Large intestine (tissue), 3 donors: ENCODE results near the gene FFAR2. TPM values are rescaled to one million over a fixed set of nuclear protein-coding genes. Genes with fewer than 3 reads are reported as not detected.

Source experiments
- DNase-seq, 2 donors: peaks; one replicate each; pipeline versions ENCODE4 v3.0.0 to v3.0.0-alpha.2; 2013
- H3K27ac ChIP-seq: one replicate; pipeline ENCODE4 v1.5.1; 2013; ENCODE audit warnings: low read length
- H3K27me3 ChIP-seq: 2 replicates; pipeline ENCODE4 v1.6.1; 2013; ENCODE audit warnings: low read length; ENCODE audit not compliant: control insufficient read depth, insufficient read depth
- H3K36me3 ChIP-seq: 2 replicates; pipeline ENCODE4 v1.6.1; 2013; ENCODE audit warnings: low read length; ENCODE audit not compliant: control insufficient read depth, insufficient read depth
- H3K4me1 ChIP-seq: one replicate; pipeline ENCODE4 v1.6.1; 2013; ENCODE audit warnings: low read length; ENCODE audit not compliant: control insufficient read depth, insufficient read depth
- H3K4me3 ChIP-seq: one replicate; pipeline ENCODE4 v1.5.1; 2013; ENCODE audit warnings: low read length
- H3K9me3 ChIP-seq: one replicate; pipeline ENCODE4 v1.6.1; 2013; ENCODE audit warnings: mild to moderate bottlenecking, low read depth, low read length, moderate library complexity; ENCODE audit not compliant: control insufficient read depth
- WGBS: methylation state at CpG from one replicate; pipeline ENCODE4 v1.1.5; 2013; ENCODE audit warnings: low lambda C conversion rate; ENCODE audit not compliant: insufficient coverage; 5-methylcytosine and 5-hydroxymethylcytosine counted together
- polyA plus RNA-seq: library from polyadenylated mRNA; unstranded; fragments of 120-200 nt; gene quantifications from one replicate; pipeline ENCODE4 v1.2.1, GENCODE V29; 2013

The FFAR2 gene
- polyA plus RNA-seq, 1 donor = 3.1 TPM

GRCh38 chr19:35408284-35409171 is 39.5 kb upstream of the FFAR2 start:
- H3K9me3 ChIP-seq = no peaks in the 10 kb centered on the region
- no CpG with 5 or more reads among the region's 13 CpGs for WGBS
- no peak overlapping the region for H3K27ac ChIP-seq
- H3K4me3 ChIP-seq = no peak overlapping the region
- H3K4me1 ChIP-seq = no peaks in the 10 kb centered on the region
- H3K36me3 ChIP-seq = no peaks in the 10 kb centered on the region
- no peak for DNase-seq
- no peaks in the 10 kb centered on the region for H3K27me3 ChIP-seq

GRCh38 chr19:35409191-35409590 is 38.9 kb upstream of the FFAR2 start:
- H3K36me3 ChIP-seq = no peaks in the 10 kb centered on the region
- WGBS = 60% methylated on average over 1 of the region's 5 CpGs
- no peak overlapping the region for H3K27ac ChIP-seq
- no peak for DNase-seq
- no peaks in the 10 kb centered on the region for H3K4me1 ChIP-seq
- H3K4me3 ChIP-seq = no peak overlapping the region
- no peaks in the 10 kb centered on the region for H3K9me3 ChIP-seq
- H3K27me3 ChIP-seq = no peaks in the 10 kb centered on the region

GRCh38 chr19:35410487-35410886 is 37.6 kb upstream of the FFAR2 start:
- Histone ChIP-seq H3K27me3 (no peaks in the 10 kb centered on the region), H3K9me3 (no peaks in the 10 kb centered on the region), H3K27ac (no peak overlapping the region), H3K4me1 (no peaks in the 10 kb centered on the region), H3K4me3 (no peak overlapping the region), H3K36me3 (no peaks in the 10 kb centered on the region)
- 100% methylated on average over 1 of the region's 5 CpGs for WGBS
- DNase-seq = no peak

GRCh38 chr19:35414442-35414841 is 33.6 kb upstream of the FFAR2 start:
- WGBS = no CpG with 5 or more reads among the region's 3 CpGs

GRCh38 chr19:35416331-35416730 is 31.7 kb upstream of the FFAR2 start:
- H3K9me3 ChIP-seq = no peaks in the 10 kb centered on the region
- H3K4me1 ChIP-seq = peaks cover 20% of the 10 kb centered on the region
- no peaks in the 10 kb centered on the region for H3K27me3 ChIP-seq
- H3K27ac ChIP-seq = no peak overlapping the region
- H3K4me3 ChIP-seq = no peak overlapping the region
- WGBS = no CpG with 5 or more reads among the region's 7 CpGs
- H3K36me3 ChIP-seq = no peaks in the 10 kb centered on the region
- DNase-seq = no peak

More at GRCh38 chr19:35414442-35414841, 33.6 kb upstream of the FFAR2 start:
- Histone ChIP-seq H3K36me3 (no peaks in the 10 kb centered on the region), H3K4me1 (peaks cover 6% of the 10 kb centered on the region), H3K4me3 (no peak overlapping the region), H3K27me3 (no peaks in the 10 kb centered on the region), H3K27ac (no peak overlapping the region), H3K9me3 (no peaks in the 10 kb centered on the region)
- DNase-seq = no peak

GRCh38 chr19:35417278-35417677 is 30.8 kb upstream of the FFAR2 start:
- Histone ChIP-seq H3K27me3 (no peaks in the 10 kb centered on the region), H3K9me3 (no peaks in the 10 kb centered on the region), H3K4me1 (peaks cover 21% of the 10 kb centered on the region), H3K4me3 (no peak overlapping the region), H3K27ac (no peak overlapping the region), H3K36me3 (no peaks in the 10 kb centered on the region)
- no peak for DNase-seq
- no CpG with 5 or more reads among the region's 2 CpGs for WGBS

GRCh38 chr19:35417713-35418534 is 30.1 kb upstream of the FFAR2 start:
- Histone ChIP-seq H3K4me1 (peaks cover 21% of the 10 kb centered on the region), H3K27ac (no peak overlapping the region), H3K36me3 (no peaks in the 10 kb centered on the region), H3K4me3 (no peak overlapping the region), H3K9me3 (no peaks in the 10 kb centered on the region), H3K27me3 (no peaks in the 10 kb centered on the region)
- 70% methylated on average over 2 of the region's 7 CpGs for WGBS
- DNase-seq = no peak

- H3K36me3 ChIP-seq = no peaks in the 10 kb centered on the region
- no CpG with 5 or more reads among the region's 3 CpGs for WGBS
- H3K27ac ChIP-seq = no peak overlapping the region
- H3K9me3 ChIP-seq = no peaks in the 10 kb centered on the region
- H3K4me3 ChIP-seq = no peak overlapping the region
- DNase-seq = no peak
- H3K27me3 ChIP-seq = no peaks in the 10 kb centered on the region
- H3K4me1 ChIP-seq = peaks cover 21% of the 10 kb centered on the region
Measured at GRCh38 chr19:35419046-35419445, 29.0 kb upstream of the FFAR2 start.

GRCh38 chr19:35419805-35420204 is 28.3 kb upstream of the FFAR2 start:
- peak overlapping the region; percentile 65 for H3K27ac ChIP-seq
- DNase-seq = peak; percentile 47 to 69
- H3K36me3 ChIP-seq = no peaks in the 10 kb centered on the region
- no peak overlapping the region for H3K4me3 ChIP-seq
- 17% methylated on average over 1 of the region's 5 CpGs for WGBS
- H3K9me3 ChIP-seq = no peaks in the 10 kb centered on the region
- H3K27me3 ChIP-seq = no peaks in the 10 kb centered on the region
- peaks cover 21% of the 10 kb centered on the region for H3K4me1 ChIP-seq

- DNase-seq = no peak
- no CpG with 5 or more reads among the region's 11 CpGs for WGBS
- no peaks in the 10 kb centered on the region for H3K27me3 ChIP-seq
- peaks cover 21% of the 10 kb centered on the region for H3K4me1 ChIP-seq
- no peaks in the 10 kb centered on the region for H3K36me3 ChIP-seq
- H3K27ac ChIP-seq = no peak overlapping the region
- H3K4me3 ChIP-seq = no peak overlapping the region
- H3K9me3 ChIP-seq = no peaks in the 10 kb centered on the region
Measured at GRCh38 chr19:35421362-35421761, 26.7 kb upstream of the FFAR2 start.
